ENCODE data around the gene OR10G2.

The OR10G2 gene

GRCh38 chr14:21589317-21589716 lies 45.4 kb downstream of the OR10G2 start:
- DNase-seq (ENCODE audit: low read depth in 2 of 3, low spot score in 1 of 3) = no peak
